Fibroblast of lung (primary cell): ENCODE results near the gene C14orf119. TPM values are rescaled to one million over a fixed set of nuclear protein-coding genes. Genes with fewer than 3 reads are reported as not detected.
A peak's percentile ranks its signal among the peaks of the same experiment; 100 is the strongest.

Experiments used
- DNase-seq, 2 donors: peaks; one replicate each; pipeline versions ENCODE4 v3.0.0 to v3.0.0-alpha.2; 2010; ENCODE audit warnings: low read depth in 2 of 2
- H2AFZ ChIP-seq: 2 replicates; pipeline ENCODE4 v1.5.1; 2012; ENCODE audit warnings: low read length, control low read depth, inconsistent platforms
- H3K27ac ChIP-seq: 2 replicates; pipeline ENCODE4 v1.5.1; 2011; ENCODE audit warnings: low read length, control low read depth; ENCODE audit not compliant: insufficient read depth
- H3K27me3 ChIP-seq: 2 replicates; pipeline ENCODE4 v1.5.1; 2011; ENCODE audit warnings: mild to moderate bottlenecking, low read length; ENCODE audit not compliant: control insufficient read depth, insufficient read depth
- H3K36me3 ChIP-seq: 2 replicates; pipeline ENCODE4 v1.5.1; 2011; ENCODE audit warnings: low read length; ENCODE audit not compliant: control insufficient read depth, insufficient read depth
- H3K4me1 ChIP-seq: 2 replicates; pipeline ENCODE4 v1.5.1; 2011; ENCODE audit warnings: low read length; ENCODE audit not compliant: control insufficient read depth, insufficient read depth; ENCODE audit errors: extremely low read depth
- H3K4me2 ChIP-seq: 2 replicates; pipeline ENCODE4 v1.5.1; 2011; ENCODE audit warnings: low read length, control low read depth; ENCODE audit not compliant: insufficient read depth; ENCODE audit errors: extremely low read depth
- H3K4me3 ChIP-seq, 4 experiments: fragments of 200-600 bp in 1 of 4; sonication (generic) in 1 of 4; replicated peaks in 1 of 4; 2 replicates each; pipeline ENCODE4 v1.5.1; 2011 to 2016; ENCODE audit warnings: low read length in 4 of 4, low read depth in 3 of 4, mild to moderate bottlenecking in 3 of 4, control low read depth in 2 of 4, inconsistent platforms in 1 of 4, mixed read lengths in 1 of 4; ENCODE audit not compliant: insufficient read depth in 1 of 4; ENCODE audit errors: control extremely low read depth in 1 of 4
- H3K79me2 ChIP-seq: 2 replicates; pipeline ENCODE4 v1.5.1; 2012; ENCODE audit warnings: mild to moderate bottlenecking, low read length, inconsistent platforms; ENCODE audit not compliant: control insufficient read depth, insufficient read depth
- H3K9ac ChIP-seq: 2 replicates; pipeline ENCODE4 v1.5.1; 2011; ENCODE audit warnings: mild to moderate bottlenecking, low read length, control low read depth; ENCODE audit not compliant: insufficient read depth
- H3K9me3 ChIP-seq: 2 replicates; pipeline ENCODE4 v1.5.1; 2012; ENCODE audit warnings: low read depth, low read length; ENCODE audit not compliant: control insufficient read depth, insufficient read depth
- H4K20me1 ChIP-seq: 2 replicates; pipeline ENCODE4 v1.5.1; 2011; ENCODE audit warnings: low read length; ENCODE audit not compliant: control insufficient read depth, insufficient read depth; ENCODE audit errors: extremely low read depth
- CTCF ChIP-seq, 2 donors: IDR thresholded peaks in 1 of 2; conservative IDR thresholded peaks in 1 of 2; 1 replicate in 1 of 2; 2 replicates in 1 of 2; pipeline ENCODE4 v1.5.1; 2011 to 2012; ENCODE audit warnings: low read length in 2 of 2, control low read depth in 1 of 2, inconsistent platforms in 1 of 2, low read depth in 1 of 2, mild to moderate bottlenecking in 1 of 2
- EZH2 ChIP-seq: IDR thresholded peaks from 2 replicates; pipeline ENCODE4 v1.5.1; 2012; ENCODE audit warnings: low read length, control low read depth, mild to moderate bottlenecking; ENCODE audit errors: missing control alignments
- polyA plus RNA-seq, 2 donors: library from polyadenylated mRNA; depleted of rRNA in 1 of 2; stranded (reverse) in 1 of 2; unstranded in 1 of 2; fragments of >200 nt; gene quantifications; 2 replicates each; pipeline ENCODE4 v1.2.1, GENCODE V29; 2011 to 2012; ENCODE audit warnings: missing spikeins in 1 of 2
- total RNA-seq: library from RNA; depleted of rRNA; stranded (reverse); fragments of >200 nt; gene quantifications from 2 replicates; pipeline ENCODE4 v1.2.1, GENCODE V29; 2014

The C14orf119 gene
- total and polyA plus RNA-seq, 2 donors (not counting 1 experiment from before 2014, with no cell fraction given), result 55.0 to 115 TPM

- TF ChIP-seq EZH2 (no peak), CTCF (conservative IDR thresholded peaks at IDR 0.05 in 1 of 2, IDR thresholded peaks at IDR 0.05 in 1 of 2; ENCODE audit: low read depth in 1 of 2, low read length in 2 of 2) (peak; percentile 64 to 70)
- Histone ChIP-seq H3K4me2 (no peak overlapping the region), H3K9ac (no peak overlapping the region), H3K27ac (no peak overlapping the region), H2AFZ (no peak overlapping the region), H3K4me1 (peaks cover 37% of the 10 kb centered on the region), H3K27me3 (no peaks in the 10 kb centered on the region), H3K79me2 (peaks cover 6% of the 10 kb centered on the region), H3K4me3 (no peak overlapping the region), H3K36me3 (peaks cover 23% of the 10 kb centered on the region), H3K9me3 (no peaks in the 10 kb centered on the region), H4K20me1 (no peaks in the 10 kb centered on the region)
- DNase-seq, result peak in 1 of 2 donors; percentile 58
These were observed 18.4 kb upstream of the C14orf119 start for GRCh38 chr14:23076785-23077408.

- H3K36me3 ChIP-seq, result peaks cover 23% of the 10 kb centered on the region
- H3K4me1 ChIP-seq, result peaks cover 28% of the 10 kb centered on the region
- H3K4me3 ChIP-seq, result no peak overlapping the region
- no peak for DNase-seq
- no peak for TF ChIP-seq CTCF (conservative IDR thresholded peaks at IDR 0.05 in 1 of 2, IDR thresholded peaks at IDR 0.05 in 1 of 2; ENCODE audit: low read depth in 1 of 2, low read length in 2 of 2)
- TF ChIP-seq EZH2, result no peak
- H3K27me3 ChIP-seq, result no peaks in the 10 kb centered on the region
- peak overlapping the region; percentile 87 for H3K27ac ChIP-seq
- no peak overlapping the region for H3K9ac ChIP-seq
- H3K9me3 ChIP-seq, result no peaks in the 10 kb centered on the region
- no peaks in the 10 kb centered on the region for H4K20me1 ChIP-seq
- H3K79me2 ChIP-seq, result peaks cover 6% of the 10 kb centered on the region
- H2AFZ ChIP-seq, result no peak overlapping the region
- peak overlapping the region; percentile 33 for H3K4me2 ChIP-seq
These were observed 17.3 kb upstream of the C14orf119 start for GRCh38 chr14:23077962-23078361.

GRCh38 chr14:23078692-23079116, 16.6 kb upstream of the C14orf119 start:
- no peaks in the 10 kb centered on the region for H3K9me3 ChIP-seq

More at GRCh38 chr14:23078692-23079116, 16.6 kb upstream of the C14orf119 start:
- peaks cover 8% of the 10 kb centered on the region for H3K79me2 ChIP-seq
- H3K36me3 ChIP-seq, result peaks cover 22% of the 10 kb centered on the region
- H3K27me3 ChIP-seq, result no peaks in the 10 kb centered on the region
- H3K9ac ChIP-seq, result no peak overlapping the region
- peak overlapping the region in 2 of 4 experiments; percentile 5 to 21 for H3K4me3 ChIP-seq
- H3K4me2 ChIP-seq, result peak overlapping the region; percentile 69
- no peak for TF ChIP-seq EZH2
- TF ChIP-seq CTCF (conservative IDR thresholded peaks at IDR 0.05 in 1 of 2, IDR thresholded peaks at IDR 0.05 in 1 of 2; ENCODE audit: low read depth in 1 of 2, low read length in 2 of 2), result no peak
- DNase-seq, result peak; percentile 94 to 97
- H4K20me1 ChIP-seq, result no peaks in the 10 kb centered on the region
- H2AFZ ChIP-seq, result no peak overlapping the region
- H3K4me1 ChIP-seq, result peaks cover 28% of the 10 kb centered on the region
- peak overlapping the region; percentile 87 for H3K27ac ChIP-seq
